SU-DHL-6 (cell line): ENCODE data around the gene CNOT4.

Experiments used
- H2AFZ ChIP-seq: fragments of 200-600 bp; sonication (generic); 2 replicates; pipeline ENCODE4 v1.6.1; 2014; ENCODE audit warnings: low read depth, mild to moderate bottlenecking, moderate library complexity, mixed read lengths, antibody characterized with exemption, low read length; ENCODE audit not compliant: severe bottlenecking
- H3F3A ChIP-seq: fragments of 200-600 bp; shearing (Covaris generic); 2 replicates; pipeline ENCODE4 v1.6.0; 2016; ENCODE audit warnings: antibody characterized with exemption, mild to moderate bottlenecking; ENCODE audit not compliant: insufficient read depth
- H3K27ac ChIP-seq: fragments of 200-600 bp; sonication (generic); 2 replicates; pipeline ENCODE4 v1.5.1; 2016; ENCODE audit warnings: low read depth, mild to moderate bottlenecking, low read length, moderate library complexity, mixed read lengths
- H3K27me3 ChIP-seq: fragments of 200-600 bp; sonication (generic), shearing (Covaris generic); 2 replicates; pipeline ENCODE4 v1.6.0; 2014; ENCODE audit warnings: mild to moderate bottlenecking, low read length
- H3K36me3 ChIP-seq: fragments of 200-600 bp; sonication (generic); 2 replicates; pipeline ENCODE4 v1.6.1; 2014; ENCODE audit warnings: mild to moderate bottlenecking, low read length, mixed read lengths
- H3K4me2 ChIP-seq: fragments of 300-600, 200-600 bp; shearing (Covaris generic), sonication (generic); 2 replicates; pipeline ENCODE4 v1.6.0; 2014; ENCODE audit warnings: low read length, low read depth, mild to moderate bottlenecking; ENCODE audit not compliant: poor library complexity, severe bottlenecking
- H3K4me3 ChIP-seq: fragments of 200-600 bp; sonication (generic); 2 replicates; pipeline ENCODE4 v1.5.1; 2014; ENCODE audit warnings: antibody characterized with exemption, low read length, mild to moderate bottlenecking, mixed read lengths; ENCODE audit not compliant: insufficient read depth, poor library complexity, severe bottlenecking
- H3K79me2 ChIP-seq: fragments of 200-600 bp; sonication (generic); 2 replicates; pipeline ENCODE4 v1.6.1; 2014; ENCODE audit warnings: mild to moderate bottlenecking, low read length, moderate library complexity; ENCODE audit not compliant: insufficient read depth
- H3K9ac ChIP-seq: fragments of 200-600 bp; sonication (generic); 2 replicates; pipeline ENCODE4 v1.7.0; 2014; ENCODE audit warnings: mild to moderate bottlenecking, low read length
- H3K9me2 ChIP-seq: fragments of 200-600 bp; sonication (generic); replicated peaks from 2 replicates; pipeline ENCODE4 v1.6.1; 2014; ENCODE audit warnings: low read length; ENCODE audit not compliant: insufficient read depth
- H3K9me3 ChIP-seq: fragments of 200-600 bp; sonication (generic); 2 replicates; pipeline ENCODE4 v1.6.1; 2014; ENCODE audit warnings: low read length, mixed read lengths; ENCODE audit not compliant: insufficient read depth
- H4K20me1 ChIP-seq: fragments of 200-600 bp; sonication (generic); 2 replicates; pipeline ENCODE4 v1.6.1; 2014; ENCODE audit warnings: low read depth, mild to moderate bottlenecking, antibody characterized with exemption, low read length, moderate library complexity, mixed read lengths
- CTCF ChIP-seq: fragments of 200-600 bp; sonication (generic); IDR thresholded peaks from one replicate; pipeline ENCODE4 v1.5.1; 2017; ENCODE audit warnings: antibody characterized with exemption, mild to moderate bottlenecking, low read length, moderate library complexity; ENCODE audit not compliant: insufficient read depth, poor library complexity, severe bottlenecking
- EZH2phosphoT487 ChIP-seq: fragments of 200-600 bp; sonication (generic), shearing (Covaris generic); conservative IDR thresholded peaks from 2 replicates; pipeline ENCODE4 v1.6.1; 2018; ENCODE audit warnings: mild to moderate bottlenecking, antibody characterized with exemption, low read length, moderate library complexity, mixed read lengths

Gene CNOT4

GRCh38 chr7:135317676-135318325, 192.1 kb downstream of the CNOT4 start:
- Histone ChIP-seq H2AFZ (no peak overlapping the region), H3K79me2 (no peaks in the 10 kb centered on the region), H3K4me2 (no peak overlapping the region), H3K27me3 (no peaks in the 10 kb centered on the region), H4K20me1 (no peaks in the 10 kb centered on the region), H3K36me3 (no peaks in the 10 kb centered on the region), H3K9ac (no peak overlapping the region), H3K9me3 (no peaks in the 10 kb centered on the region), H3K4me3 (no peak overlapping the region), H3K9me2 (no peaks in the 10 kb centered on the region), H3F3A (no peaks in the 10 kb centered on the region), H3K27ac (no peak overlapping the region)
- TF ChIP-seq CTCF, result no peak
- no peak for TF ChIP-seq EZH2phosphoT487

GRCh38 chr7:135316648-135317313, 193.1 kb downstream of the CNOT4 start:
- no peak overlapping the region for H3K4me2 ChIP-seq
- no peak overlapping the region for H3K9ac ChIP-seq
- H3K27ac ChIP-seq, result no peak overlapping the region
- no peaks in the 10 kb centered on the region for H3F3A ChIP-seq
- no peak for TF ChIP-seq CTCF
- no peak for TF ChIP-seq EZH2phosphoT487
- H3K9me2 ChIP-seq, result no peaks in the 10 kb centered on the region
- H4K20me1 ChIP-seq, result no peaks in the 10 kb centered on the region
- H3K4me3 ChIP-seq, result no peak overlapping the region
- no peaks in the 10 kb centered on the region for H3K27me3 ChIP-seq
- H3K9me3 ChIP-seq, result no peaks in the 10 kb centered on the region
- no peaks in the 10 kb centered on the region for H3K36me3 ChIP-seq
- no peaks in the 10 kb centered on the region for H3K79me2 ChIP-seq
- no peak overlapping the region for H2AFZ ChIP-seq

- H4K20me1 ChIP-seq, result no peaks in the 10 kb centered on the region
- no peak overlapping the region for H3K4me2 ChIP-seq
- H3K27me3 ChIP-seq, result no peaks in the 10 kb centered on the region
- no peaks in the 10 kb centered on the region for H3F3A ChIP-seq
- H2AFZ ChIP-seq, result no peak overlapping the region
- no peak for TF ChIP-seq EZH2phosphoT487
- TF ChIP-seq CTCF, result no peak
- no peak overlapping the region for H3K4me3 ChIP-seq
- no peaks in the 10 kb centered on the region for H3K36me3 ChIP-seq
- no peaks in the 10 kb centered on the region for H3K9me3 ChIP-seq
- no peak overlapping the region for H3K9ac ChIP-seq
- H3K27ac ChIP-seq, result no peak overlapping the region
- H3K79me2 ChIP-seq, result no peaks in the 10 kb centered on the region
- no peaks in the 10 kb centered on the region for H3K9me2 ChIP-seq
These were observed 195.9 kb downstream of the CNOT4 start for GRCh38 chr7:135313971-135314370.
